CD4-positive, alpha-beta T cell (primary cell): ENCODE results near the gene CDH22. TPM values are rescaled to one million over a fixed set of nuclear protein-coding genes. Genes with fewer than 3 reads are reported as not detected.

Source experiments
- ATAC-seq: fragments of 200-7000 bp; cut with Tn5 transposase; one replicate; pipeline ENCODE4 v1.10.0; 2022; ENCODE audit warnings: mild to moderate bottlenecking; ENCODE audit not compliant: poor library complexity
- CTCF ChIA-PET: fragments of 350-600 bp; sonication (Branson Sonifier 250); formaldehyde crosslinking; loops from one replicate; lab custom pipeline; 2021; ENCODE audit warnings: antibody characterized with exemption, inconsistent platforms; lab: Charles Lee
- POLR2A ChIA-PET: fragments of 350-600 bp; sonication (Branson Sonifier 250); formaldehyde crosslinking; loops from one replicate; lab custom pipeline; 2021; ENCODE audit warnings: antibody characterized with exemption, inconsistent platforms; lab: Charles Lee
- DNase-seq, 14 experiments: peaks; one replicate each; pipeline ENCODE4 v3.0.0-alpha.2; 2013 to 2020; ENCODE audit warnings: mixed read lengths in 2 of 14
- H3K27ac ChIP-seq, 2 donors: one replicate each; pipeline versions ENCODE4 v1.5.1 to v1.7.0; 2013; ENCODE audit warnings: low read length in 2 of 2, low read depth in 1 of 2, mild to moderate bottlenecking in 1 of 2
- H3K27me3 ChIP-seq, 2 experiments: 1 replicate in 1 of 2; 2 replicates in 1 of 2; pipeline versions ENCODE4 v1.6.1 to v1.7.0; 2013; ENCODE audit warnings: low read length in 2 of 2, control low read depth in 1 of 2, mild to moderate bottlenecking in 1 of 2, moderate library complexity in 1 of 2; ENCODE audit not compliant: insufficient read depth in 2 of 2, control insufficient read depth in 1 of 2
- H3K36me3 ChIP-seq: one replicate; pipeline ENCODE4 v1.6.1; 2013; ENCODE audit warnings: low read length, control low read depth; ENCODE audit not compliant: insufficient read depth
- H3K4me1 ChIP-seq: one replicate; pipeline ENCODE4 v1.6.1; 2013; ENCODE audit warnings: low read length, control low read depth; ENCODE audit not compliant: insufficient read depth
- H3K4me3 ChIP-seq: one replicate; pipeline ENCODE4 v1.5.1; 2013; ENCODE audit warnings: mild to moderate bottlenecking, low read length, moderate library complexity
- H3K9me3 ChIP-seq, 2 experiments: 1 replicate in 1 of 2; 2 replicates in 1 of 2; pipeline versions ENCODE4 v1.6.1 to v1.7.0; 2013; ENCODE audit warnings: low read length in 2 of 2, mild to moderate bottlenecking in 2 of 2, control low read depth in 1 of 2, moderate library complexity in 1 of 2; ENCODE audit not compliant: control insufficient read depth in 1 of 2, insufficient read depth in 1 of 2
- H3K27ac Mint-ChIP-seq: one replicate; pipeline ENCODE4 v1.8.0; 2020; ENCODE audit warnings: mixed read lengths
- H3K27me3 Mint-ChIP-seq: one replicate; pipeline ENCODE4 v1.8.0; 2021; ENCODE audit warnings: mixed read lengths
- H3K36me3 Mint-ChIP-seq: one replicate; pipeline ENCODE4 v1.8.0; 2021; ENCODE audit warnings: low read depth, mixed read lengths
- H3K4me1 Mint-ChIP-seq: one replicate; pipeline ENCODE4 v1.8.0; 2021; ENCODE audit warnings: low read depth, mixed read lengths
- H3K4me3 Mint-ChIP-seq: one replicate; pipeline ENCODE4 v1.8.0; 2020; ENCODE audit warnings: mild to moderate bottlenecking, mixed read lengths
- H3K9me3 Mint-ChIP-seq: one replicate; pipeline ENCODE4 v1.8.0; 2020; ENCODE audit warnings: mixed read lengths
- CTCF ChIP-seq: fragments of 200-600 bp; IDR thresholded peaks from one replicate; pipeline ENCODE4 v1.8.0; 2022; ENCODE audit warnings: antibody characterized with exemption, mild to moderate bottlenecking
- intact Hi-C, 2 experiments: fragments of 100-400 bp; cut with DNase I in 1 of 2; cut with micrococcal nuclease in 1 of 2; formaldehyde crosslinking; loops; one replicate each; pipeline versions ENCODE4 v1.15.1 to v1.9.0; 2023 to 2025; cut with DNase I, micrococcal nuclease
- total RNA-seq, 174 experiments: library from RNA in 2 of 174; stranded (reverse) in 2 of 174; gene quantifications; one replicate each; pipeline ENCODE4 v1.2.3 and lab custom pipeline; 2021 to 2026

Gene CDH22
- total RNA-seq, 2 experiments from 2014 or later = not detected

GRCh38 chr20:46200582-46201570 is 107.4 kb downstream of the CDH22 start:
- ATAC-seq (no peak), DNase-seq (no peak)
- no peaks in the 10 kb centered on the region for H3K36me3 ChIP-seq
- CTCF ChIA-PET = no interaction called here
- peaks cover 26% of the 10 kb centered on the region for H3K4me1 ChIP-seq
- Mint-ChIP-seq H3K36me3 (no peaks in the 10 kb centered on the region), H3K9me3 (no peaks in the 10 kb centered on the region), H3K27me3 (peaks cover 41% of the 10 kb centered on the region), H3K4me1 (peaks cover 30% of the 10 kb centered on the region), H3K4me3 (no peak overlapping the region), H3K27ac (no peak overlapping the region)
- no peak overlapping the region for H3K4me3 ChIP-seq
- intact Hi-C loops = no loop called here
- POLR2A ChIA-PET = no interaction called here
- TF ChIP-seq CTCF = no peak
- H3K9me3 ChIP-seq = peaks cover 0 to 15% of the 10 kb centered on the region in 2 experiments
- no peak overlapping the region for H3K27ac ChIP-seq
- H3K27me3 ChIP-seq = peaks cover 20 to 38% of the 10 kb centered on the region in 2 experiments

- Mint-ChIP-seq H3K27me3 (peaks cover 46% of the 10 kb centered on the region), H3K27ac (no peak overlapping the region), H3K4me3 (no peak overlapping the region), H3K9me3 (no peaks in the 10 kb centered on the region), H3K36me3 (no peaks in the 10 kb centered on the region), H3K4me1 (peaks cover 13% of the 10 kb centered on the region)
- ChIA-PET CTCF (no interaction called here), POLR2A (no interaction called here)
- Histone ChIP-seq H3K4me1 (peaks cover 9% of the 10 kb centered on the region), H3K27ac (no peak overlapping the region), H3K27me3 (peaks cover 22 to 38% of the 10 kb centered on the region in 2 experiments), H3K9me3 (peaks cover 0 to 15% of the 10 kb centered on the region in 2 experiments), H3K4me3 (no peak overlapping the region), H3K36me3 (no peaks in the 10 kb centered on the region)
- ATAC-seq (no peak), DNase-seq (peak in 4 of 14 experiments; percentile 21 to 42 (median 22))
- TF ChIP-seq CTCF = no peak
- intact Hi-C loops = no loop called here
Measured at GRCh38 chr20:46199198-46199597, 109.1 kb downstream of the CDH22 start.

GRCh38 chr20:46196990-46197389 is 111.3 kb downstream of the CDH22 start:
- no peak for TF ChIP-seq CTCF
- no peaks in the 10 kb centered on the region for H3K36me3 ChIP-seq
- H3K4me1 ChIP-seq = no peaks in the 10 kb centered on the region
- Mint-ChIP-seq H3K9me3 (no peaks in the 10 kb centered on the region), H3K4me1 (peaks cover 5% of the 10 kb centered on the region), H3K27me3 (peaks cover 35% of the 10 kb centered on the region), H3K27ac (no peak overlapping the region), H3K36me3 (no peaks in the 10 kb centered on the region), H3K4me3 (no peak overlapping the region)
- CTCF ChIA-PET = no interaction called here
- H3K27ac ChIP-seq = no peak overlapping the region
- DNase-seq (no peak), ATAC-seq (no peak)
- no peak overlapping the region for H3K4me3 ChIP-seq
- peaks cover 23 to 38% of the 10 kb centered on the region in 2 experiments for H3K27me3 ChIP-seq
- intact Hi-C loops = no loop called here
- peaks cover 0 to 15% of the 10 kb centered on the region in 2 experiments for H3K9me3 ChIP-seq
- POLR2A ChIA-PET = no interaction called here
